Esophagus squamous epithelium (tissue), 4 donors: ENCODE results near the gene CHGA.

Source experiments
- POLR2A ChIP-seq, 4 donors: fragments of 450-650 bp; IDR thresholded peaks; one replicate each; pipeline ENCODE4 v1.6.1; 2017; ENCODE audit warnings: antibody characterized with exemption in 4 of 4, mild to moderate bottlenecking in 4 of 4, moderate library complexity in 3 of 4
- TF ChIP-seq, protein P1 (sequence below), 6 experiments: fragments of 450-650 bp in 4 of 6; fragments of 200-600 bp in 2 of 6; sonication (generic) in 2 of 6; IDR thresholded peaks; one replicate each; pipeline ENCODE4 v1.5.1; 2016 to 2019; ENCODE audit warnings: antibody characterized with exemption in 6 of 6, mild to moderate bottlenecking in 4 of 6, moderate library complexity in 4 of 6

DNA sequence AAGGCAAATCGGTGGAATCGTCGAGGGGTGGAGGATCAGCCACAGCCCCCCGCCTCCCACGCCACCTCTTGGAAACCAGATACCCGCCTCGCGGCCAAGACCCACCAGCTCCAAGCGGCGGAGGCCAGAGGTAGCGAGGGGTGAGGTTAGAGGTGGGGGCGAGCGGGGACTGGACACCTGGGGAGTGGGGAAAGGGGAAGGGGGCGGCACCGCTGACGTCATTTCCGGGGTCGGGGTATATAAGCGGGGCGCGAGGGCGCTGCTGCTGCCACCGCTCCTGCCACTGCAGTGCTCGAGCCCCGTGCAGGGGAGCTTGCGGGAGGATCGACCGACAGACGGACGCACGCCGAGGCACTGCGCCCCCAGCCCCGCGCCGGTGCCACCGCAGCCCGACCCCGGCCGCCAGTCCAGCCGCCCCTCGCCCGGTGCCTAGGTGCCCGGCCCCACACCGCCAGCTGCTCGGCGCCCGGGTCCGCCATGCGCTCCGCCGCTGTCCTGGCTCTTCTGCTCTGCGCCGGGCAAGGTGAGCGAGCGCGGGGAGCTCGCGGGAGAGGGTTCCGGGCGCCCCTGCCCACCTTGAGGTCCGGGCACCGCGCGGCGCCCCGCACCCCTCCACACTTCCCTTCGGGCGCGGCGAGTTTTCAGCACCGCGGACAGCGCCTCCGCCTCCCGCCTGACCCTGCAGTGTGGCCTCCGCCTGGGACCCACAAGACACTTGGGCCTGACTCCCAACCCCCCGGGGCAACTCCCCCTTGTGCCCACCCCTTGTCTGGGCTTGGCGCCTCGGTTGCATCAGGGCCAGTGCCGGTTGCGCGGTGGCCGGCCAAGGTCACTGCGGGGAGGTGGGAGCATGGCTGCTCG lies at the start of gene CHGA:
- no peak for TF ChIP-seq POLR2A (IDR thresholded peaks at IDR 0.05)
- TF ChIP-seq, protein P1, sequence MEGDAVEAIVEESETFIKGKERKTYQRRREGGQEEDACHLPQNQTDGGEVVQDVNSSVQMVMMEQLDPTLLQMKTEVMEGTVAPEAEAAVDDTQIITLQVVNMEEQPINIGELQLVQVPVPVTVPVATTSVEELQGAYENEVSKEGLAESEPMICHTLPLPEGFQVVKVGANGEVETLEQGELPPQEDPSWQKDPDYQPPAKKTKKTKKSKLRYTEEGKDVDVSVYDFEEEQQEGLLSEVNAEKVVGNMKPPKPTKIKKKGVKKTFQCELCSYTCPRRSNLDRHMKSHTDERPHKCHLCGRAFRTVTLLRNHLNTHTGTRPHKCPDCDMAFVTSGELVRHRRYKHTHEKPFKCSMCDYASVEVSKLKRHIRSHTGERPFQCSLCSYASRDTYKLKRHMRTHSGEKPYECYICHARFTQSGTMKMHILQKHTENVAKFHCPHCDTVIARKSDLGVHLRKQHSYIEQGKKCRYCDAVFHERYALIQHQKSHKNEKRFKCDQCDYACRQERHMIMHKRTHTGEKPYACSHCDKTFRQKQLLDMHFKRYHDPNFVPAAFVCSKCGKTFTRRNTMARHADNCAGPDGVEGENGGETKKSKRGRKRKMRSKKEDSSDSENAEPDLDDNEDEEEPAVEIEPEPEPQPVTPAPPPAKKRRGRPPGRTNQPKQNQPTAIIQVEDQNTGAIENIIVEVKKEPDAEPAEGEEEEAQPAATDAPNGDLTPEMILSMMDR (IDR thresholded peaks at IDR 0.05): no peak
